Astrocyte (in vitro differentiated cells and primary cell): Measurements from ENCODE around the gene KRTAP20-1. TPM values are rescaled to one million over a fixed set of nuclear protein-coding genes. Genes with fewer than 3 reads are reported as not detected.

Experiments
- DNase-seq: peaks from one replicate; pipeline ENCODE4 v3.0.0-alpha.2; 2010; ENCODE audit warnings: low read depth
- FAIRE-seq: peaks from 2 replicates; lab custom pipeline; 2011; peaks lifted over from hg19 to GRCh38; lab: Jason Lieb, UNC
- H2AFZ ChIP-seq: 2 replicates; pipeline ENCODE4 v1.6.0; 2012; ENCODE audit warnings: low read depth, low read length, inconsistent platforms
- H3K27ac ChIP-seq: 2 replicates; pipeline ENCODE4 v1.5.1; 2011; ENCODE audit warnings: low read depth, low read length, inconsistent platforms
- H3K27me3 ChIP-seq: 2 replicates; pipeline ENCODE4 v1.6.0; 2011; ENCODE audit warnings: low read length, inconsistent platforms; ENCODE audit not compliant: insufficient read depth
- H3K36me3 ChIP-seq: 2 replicates; pipeline ENCODE4 v1.5.1; 2011; ENCODE audit warnings: low read length, inconsistent platforms; ENCODE audit not compliant: insufficient read depth
- H3K4me1 ChIP-seq: 2 replicates; pipeline ENCODE4 v1.5.1; 2011; ENCODE audit warnings: low read length, inconsistent platforms; ENCODE audit not compliant: insufficient read depth
- H3K4me2 ChIP-seq: 2 replicates; pipeline ENCODE4 v1.6.0; 2012; ENCODE audit warnings: low read length, inconsistent platforms
- H3K4me3 ChIP-seq: 2 replicates; pipeline ENCODE4 v1.5.1; 2011; ENCODE audit warnings: low read depth, mild to moderate bottlenecking, low read length, inconsistent platforms; ENCODE audit not compliant: insufficient read depth
- H3K79me2 ChIP-seq: 2 replicates; pipeline ENCODE4 v1.6.0; 2012; ENCODE audit warnings: mild to moderate bottlenecking, low read length, inconsistent platforms; ENCODE audit not compliant: insufficient read depth
- H3K9ac ChIP-seq: 2 replicates; pipeline ENCODE4 v1.6.0; 2012; ENCODE audit warnings: mild to moderate bottlenecking, low read length, inconsistent platforms
- H3K9me3 ChIP-seq: 2 replicates; pipeline ENCODE4 v1.5.1; 2012; ENCODE audit warnings: low read depth, mild to moderate bottlenecking, low read length, inconsistent platforms; ENCODE audit not compliant: insufficient read depth
- H4K20me1 ChIP-seq: 2 replicates; pipeline ENCODE4 v1.6.0; 2012; ENCODE audit warnings: low read length, inconsistent platforms; ENCODE audit not compliant: insufficient read depth
- H3K27ac Mint-ChIP-seq: one replicate; pipeline ENCODE4 v1.8.0; 2021; ENCODE audit warnings: mild to moderate bottlenecking, mixed read lengths; ENCODE audit not compliant: unreplicated experiment
- H3K27me3 Mint-ChIP-seq: one replicate; pipeline ENCODE4 v1.8.0; 2021; ENCODE audit warnings: low read depth, mixed read lengths; ENCODE audit not compliant: unreplicated experiment
- H3K36me3 Mint-ChIP-seq: one replicate; pipeline ENCODE4 v1.8.0; 2021; ENCODE audit warnings: low read depth, mixed read lengths; ENCODE audit not compliant: unreplicated experiment
- H3K4me1 Mint-ChIP-seq: one replicate; pipeline ENCODE4 v1.8.0; 2021; ENCODE audit warnings: low read depth, mixed read lengths; ENCODE audit not compliant: unreplicated experiment
- H3K4me3 Mint-ChIP-seq: one replicate; pipeline ENCODE4 v1.8.0; 2021; ENCODE audit warnings: mild to moderate bottlenecking, moderate library complexity, mixed read lengths; ENCODE audit not compliant: unreplicated experiment
- H3K9me3 Mint-ChIP-seq: one replicate; pipeline ENCODE4 v1.8.0; 2021; ENCODE audit warnings: mild to moderate bottlenecking, mixed read lengths; ENCODE audit not compliant: unreplicated experiment
- CTCF ChIP-seq: IDR thresholded peaks from 2 replicates; pipeline ENCODE4 v1.5.1; 2011; ENCODE audit warnings: low read depth, mild to moderate bottlenecking, inconsistent platforms, low read length, moderate library complexity; ENCODE audit not compliant: insufficient read depth
- EZH2 ChIP-seq: IDR thresholded peaks from 2 replicates; pipeline ENCODE4 v1.6.1; 2012; ENCODE audit warnings: mild to moderate bottlenecking, low read length, inconsistent platforms; ENCODE audit not compliant: insufficient read depth
- total RNA-seq: library from RNA; stranded (reverse); gene quantifications from 2 replicates; pipeline ENCODE4 v1.2.1, GENCODE V29; 2021

Gene KRTAP20-1
- total RNA-seq, 1 donor from 2014 or later = not detected

- H3K4me3 Mint-ChIP-seq = no peak within 1 kb of the TSS
- no peak within 1 kb of the TSS for H3K27ac ChIP-seq
- H3K27ac Mint-ChIP-seq = no peak within 1 kb of the TSS
- FAIRE-seq (no peak), DNase-seq (no peak)
- peaks cover 5% of the 10 kb centered on the region for H3K9me3 ChIP-seq
- H3K4me1 Mint-ChIP-seq = no peaks in the 10 kb centered on the region
- no peaks in the 10 kb centered on the region for H3K36me3 ChIP-seq
- H3K79me2 ChIP-seq = no peaks in the 10 kb centered on the region
- H3K4me2 ChIP-seq = no peak within 1 kb of the TSS
- no peaks in the 10 kb centered on the region for H3K9me3 Mint-ChIP-seq
- no peak within 1 kb of the TSS for H2AFZ ChIP-seq
- H3K27me3 Mint-ChIP-seq = no peaks in the 10 kb centered on the region
- H3K4me1 ChIP-seq = no peaks in the 10 kb centered on the region
- no peak within 1 kb of the TSS for H3K4me3 ChIP-seq
- H3K36me3 Mint-ChIP-seq = no peaks in the 10 kb centered on the region
- no peaks in the 10 kb centered on the region for H4K20me1 ChIP-seq
- no peaks in the 10 kb centered on the region for H3K27me3 ChIP-seq
- TF ChIP-seq CTCF = no peak
- TF ChIP-seq EZH2 = no peak
- no peak within 1 kb of the TSS for H3K9ac ChIP-seq
These were observed 2.4 kb upstream of the KRTAP20-1 start, which contains the start of gene KRTAP6-1 for GRCh38 chr21:30613836-30614235. TSS of gene KRTAP6-1 (minus strand) at chr21:30613930. CDS start at chr21:30613904, 26 bp downstream.

GRCh38 chr21:30615199-30615598, 1.0 kb upstream of the KRTAP20-1 start:
- no peaks in the 10 kb centered on the region for H3K4me1 Mint-ChIP-seq
- no peaks in the 10 kb centered on the region for H3K9me3 Mint-ChIP-seq
- no peak overlapping the region for H3K27ac Mint-ChIP-seq
- H4K20me1 ChIP-seq = no peaks in the 10 kb centered on the region
- H3K27ac ChIP-seq = no peak overlapping the region
- no peaks in the 10 kb centered on the region for H3K79me2 ChIP-seq
- H3K36me3 ChIP-seq = no peaks in the 10 kb centered on the region
- TF ChIP-seq CTCF (no peak), EZH2 (no peak)
- H3K9me3 ChIP-seq = peaks cover 5% of the 10 kb centered on the region
- DNase-seq (no peak), FAIRE-seq (no peak)
- no peaks in the 10 kb centered on the region for H3K27me3 ChIP-seq
- no peak overlapping the region for H3K9ac ChIP-seq
- no peak overlapping the region for H3K4me2 ChIP-seq
- H3K27me3 Mint-ChIP-seq = no peaks in the 10 kb centered on the region
- no peak overlapping the region for H2AFZ ChIP-seq
- no peaks in the 10 kb centered on the region for H3K36me3 Mint-ChIP-seq
- no peak overlapping the region for H3K4me3 ChIP-seq
- no peak overlapping the region for H3K4me3 Mint-ChIP-seq
- H3K4me1 ChIP-seq = no peaks in the 10 kb centered on the region

GRCh38 chr21:30620080-30620479, 3.9 kb downstream of the KRTAP20-1 start:
- Mint-ChIP-seq H3K9me3 (peaks cover 4% of the 10 kb centered on the region), H3K4me1 (no peaks in the 10 kb centered on the region), H3K27me3 (no peaks in the 10 kb centered on the region), H3K4me3 (no peak overlapping the region), H3K36me3 (no peaks in the 10 kb centered on the region), H3K27ac (no peak overlapping the region)
- Histone ChIP-seq H2AFZ (no peak overlapping the region), H3K9me3 (peaks cover 2% of the 10 kb centered on the region), H4K20me1 (no peaks in the 10 kb centered on the region), H3K9ac (no peak overlapping the region), H3K27ac (no peak overlapping the region), H3K27me3 (no peaks in the 10 kb centered on the region), H3K36me3 (no peaks in the 10 kb centered on the region), H3K4me2 (no peak overlapping the region), H3K79me2 (no peaks in the 10 kb centered on the region), H3K4me1 (no peaks in the 10 kb centered on the region), H3K4me3 (no peak overlapping the region)
- FAIRE-seq = no peak
- TF ChIP-seq EZH2 = no peak
- no peak for DNase-seq
